GM12892 (cell line): ENCODE data around the gene RPL32.

ENCODE experiments used
- DNase-seq: peaks from one replicate; pipeline ENCODE4 v3.0.0; 2011; ENCODE audit not compliant: insufficient read length
- FAIRE-seq: peaks from 2 replicates; lab custom pipeline; 2011; peaks lifted over from hg19 to GRCh38; lab: Jason Lieb, UNC
- POLR2A ChIP-seq: IDR thresholded peaks from 2 replicates; pipeline ENCODE4 v1.6.1; 2011; ENCODE audit warnings: low read depth, low read length, control low read depth
- POLR2AphosphoS5 ChIP-seq: IDR thresholded peaks from 2 replicates; pipeline ENCODE4 v1.6.1; 2011; ENCODE audit warnings: low read depth, low read length, control low read depth
- TAF1 ChIP-seq: IDR thresholded peaks from 2 replicates; pipeline ENCODE4 v1.6.1; 2011; ENCODE audit warnings: low read depth, mild to moderate bottlenecking, control low read depth, low read length, borderline replicate concordance

RPL32 gene

DNA sequence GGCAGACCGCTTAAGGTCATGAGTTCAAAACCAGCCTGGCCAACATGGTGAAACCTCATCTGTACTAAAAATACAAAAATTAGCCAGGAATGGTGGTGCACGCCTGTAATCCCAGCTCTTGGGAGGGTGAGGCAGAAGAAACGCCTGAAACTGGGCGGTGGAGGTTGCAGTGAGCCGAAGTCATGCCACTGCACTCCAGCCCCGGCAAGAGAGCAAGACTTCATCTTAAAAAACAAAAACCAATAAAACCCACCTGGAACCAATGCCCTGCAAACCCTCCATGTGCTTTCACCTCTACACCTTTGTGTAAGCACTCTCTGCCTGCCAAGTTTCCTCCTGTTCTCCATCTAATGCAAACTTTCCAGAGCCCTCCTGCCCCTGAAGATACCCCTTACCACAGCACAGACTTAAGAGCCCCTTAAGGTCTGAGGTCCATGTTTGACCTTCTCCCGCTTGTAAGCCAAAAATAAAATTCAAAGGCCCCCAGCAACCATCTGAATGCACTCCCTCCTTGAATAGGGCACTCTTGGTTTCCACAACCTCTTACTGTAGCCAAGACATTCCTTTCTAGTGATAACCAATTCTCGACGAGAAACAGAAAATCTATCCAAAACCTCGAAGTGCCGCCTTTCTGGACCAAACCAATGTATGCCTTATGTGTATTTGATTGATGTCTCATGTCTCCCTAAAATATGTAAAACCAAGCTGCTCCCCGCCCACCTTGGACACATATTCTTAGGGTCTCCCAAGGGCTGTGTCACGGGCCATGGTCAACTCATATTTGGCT lies 3.0 kb downstream of the RPL32 start:
- TF ChIP-seq POLR2AphosphoS5, result peak; percentile 9; the same call in 1 of the 2 replicates
- no peak for TF ChIP-seq POLR2A
- FAIRE-seq (no peak), DNase-seq (no peak)

DNA sequence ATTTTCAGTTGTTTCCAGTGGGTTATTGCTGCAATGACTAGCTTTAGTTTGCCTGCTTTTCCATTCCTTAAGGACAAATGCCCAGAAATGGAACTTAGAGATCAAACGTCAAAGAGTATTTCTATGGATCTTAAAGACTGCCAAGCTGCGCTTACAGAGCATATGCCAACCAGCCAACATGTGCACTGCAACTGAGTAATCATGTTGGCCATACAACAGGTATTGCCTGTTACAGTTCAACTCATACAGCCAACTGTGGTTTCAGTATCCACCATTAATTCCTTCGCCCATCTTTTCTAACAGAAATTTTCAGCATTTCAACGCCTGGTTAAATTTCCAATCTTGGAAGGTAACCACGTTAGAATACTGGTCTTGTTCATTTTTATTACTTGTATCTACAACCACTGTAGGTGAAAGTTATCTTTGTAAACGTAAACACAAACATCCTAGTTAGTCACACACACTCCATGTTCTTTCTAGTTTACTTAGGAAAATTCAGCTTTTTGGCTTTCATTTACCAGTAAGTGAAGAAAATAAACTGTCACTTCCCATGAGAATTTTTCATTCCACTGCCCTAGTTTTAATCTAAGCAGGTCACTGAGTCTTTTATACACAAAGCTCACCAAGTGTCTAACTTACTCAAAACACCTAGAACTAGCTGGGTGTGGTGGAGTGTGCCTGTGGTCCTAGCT lies 3.9 kb downstream of the RPL32 start:
- TF ChIP-seq POLR2A (no peak), POLR2AphosphoS5 (no peak), TAF1 (no peak)
- FAIRE-seq, result no peak
- no peak for DNase-seq

- no peak for FAIRE-seq
- TF ChIP-seq TAF1 (no peak), POLR2A (peak; percentile 34; the same call in 1 of the 2 replicates), POLR2AphosphoS5 (no peak)
- no peak for DNase-seq
These were observed 6.2 kb downstream of the RPL32 start for GRCh38 chr3:12835052-12835665.

- no peak for FAIRE-seq
These were observed 7.9 kb downstream of the RPL32 start for GRCh38 chr3:12833222-12834161.

DNA sequence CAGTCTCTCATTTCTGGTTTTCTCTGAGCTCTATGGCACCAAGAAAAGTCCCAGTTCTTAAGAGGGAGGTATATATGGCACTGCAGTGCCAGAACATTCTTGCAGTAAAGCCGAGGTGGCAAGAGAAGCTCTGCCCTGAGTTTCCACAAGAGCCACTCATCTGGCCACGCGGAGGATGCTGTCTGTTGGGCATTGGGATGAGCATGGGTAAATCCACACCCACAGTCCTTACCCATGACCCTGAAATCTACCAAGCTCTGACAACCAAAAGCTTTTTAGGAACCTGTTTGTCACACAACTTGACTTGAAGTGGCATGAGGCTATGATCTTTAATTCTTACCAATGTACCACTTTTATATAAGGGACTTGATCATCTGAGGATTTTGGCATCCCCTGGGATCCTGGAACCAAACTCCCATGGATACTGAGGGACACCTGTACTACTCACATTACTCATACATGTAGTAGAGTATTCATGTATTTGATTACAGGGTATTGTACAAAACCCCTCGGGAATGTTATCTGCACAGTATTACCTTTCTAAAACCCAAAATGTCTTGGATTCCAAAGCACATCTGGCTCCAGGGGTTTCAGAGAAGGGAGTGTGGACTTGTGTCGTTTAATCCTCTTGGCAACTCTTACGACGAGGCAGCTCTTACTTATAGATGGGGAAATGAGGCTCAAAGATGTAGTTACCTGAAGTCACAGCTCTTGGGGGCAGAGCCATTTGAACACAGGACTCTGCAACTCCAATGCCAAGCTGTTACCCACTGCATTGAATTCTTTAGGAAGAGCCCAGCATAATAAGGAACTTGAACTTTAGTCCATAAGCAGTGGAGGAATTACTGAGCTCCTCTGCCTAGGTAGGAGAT lies 8.8 kb downstream of the RPL32 start:
- FAIRE-seq, result no peak
- TF ChIP-seq POLR2A (peak; percentile 63), TAF1 (no peak), POLR2AphosphoS5 (peak; percentile 81)
- DNase-seq, result no peak

More at GRCh38 chr3:12833222-12834161, 7.9 kb downstream of the RPL32 start:
- TF ChIP-seq TAF1, result no peak
- TF ChIP-seq POLR2A, result peak; percentile 67
- peak; percentile 80 for TF ChIP-seq POLR2AphosphoS5
- no peak for DNase-seq

DNA sequence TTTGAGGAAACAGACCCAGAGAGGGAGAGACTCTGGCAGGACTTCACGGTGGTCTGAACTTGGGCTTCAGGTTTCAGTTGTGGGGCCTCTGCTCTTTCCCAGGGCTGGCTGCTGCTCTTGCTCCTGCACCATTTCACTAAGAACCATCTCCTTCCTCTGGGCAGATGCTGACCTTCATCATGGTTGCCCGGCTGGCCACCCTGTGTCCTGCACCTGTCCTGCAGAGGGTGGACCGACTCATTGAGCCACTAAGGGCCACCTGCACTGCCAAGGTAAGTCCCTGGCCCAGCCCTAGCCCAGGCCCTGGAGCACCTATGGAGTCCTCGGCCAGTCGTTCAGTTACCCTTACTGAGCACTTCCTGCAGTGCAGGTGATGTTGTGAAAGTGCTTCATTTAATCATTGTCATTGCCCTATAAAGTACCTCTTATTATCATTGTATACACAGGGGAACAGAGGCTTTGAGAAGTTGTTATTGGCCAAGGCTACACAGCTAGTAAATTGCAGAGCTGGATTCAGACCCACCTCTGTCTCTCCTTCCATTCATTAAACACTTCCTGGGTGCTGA lies 10.0 kb downstream of the RPL32 start:
- DNase-seq (no peak), FAIRE-seq (no peak)
- TF ChIP-seq POLR2AphosphoS5, result no peak
- TF ChIP-seq POLR2A, result 0 out of 2 replicates have a peak, but pooled peaks have one; percentile 11
- TF ChIP-seq TAF1, result no peak

GRCh38 chr3:12830785-12831156 lies 10.6 kb downstream of the RPL32 start:
- no peak for DNase-seq
- TF ChIP-seq POLR2A, result no peak
- TF ChIP-seq TAF1, result no peak
- no peak for TF ChIP-seq POLR2AphosphoS5
- FAIRE-seq, result no peak

DNA sequence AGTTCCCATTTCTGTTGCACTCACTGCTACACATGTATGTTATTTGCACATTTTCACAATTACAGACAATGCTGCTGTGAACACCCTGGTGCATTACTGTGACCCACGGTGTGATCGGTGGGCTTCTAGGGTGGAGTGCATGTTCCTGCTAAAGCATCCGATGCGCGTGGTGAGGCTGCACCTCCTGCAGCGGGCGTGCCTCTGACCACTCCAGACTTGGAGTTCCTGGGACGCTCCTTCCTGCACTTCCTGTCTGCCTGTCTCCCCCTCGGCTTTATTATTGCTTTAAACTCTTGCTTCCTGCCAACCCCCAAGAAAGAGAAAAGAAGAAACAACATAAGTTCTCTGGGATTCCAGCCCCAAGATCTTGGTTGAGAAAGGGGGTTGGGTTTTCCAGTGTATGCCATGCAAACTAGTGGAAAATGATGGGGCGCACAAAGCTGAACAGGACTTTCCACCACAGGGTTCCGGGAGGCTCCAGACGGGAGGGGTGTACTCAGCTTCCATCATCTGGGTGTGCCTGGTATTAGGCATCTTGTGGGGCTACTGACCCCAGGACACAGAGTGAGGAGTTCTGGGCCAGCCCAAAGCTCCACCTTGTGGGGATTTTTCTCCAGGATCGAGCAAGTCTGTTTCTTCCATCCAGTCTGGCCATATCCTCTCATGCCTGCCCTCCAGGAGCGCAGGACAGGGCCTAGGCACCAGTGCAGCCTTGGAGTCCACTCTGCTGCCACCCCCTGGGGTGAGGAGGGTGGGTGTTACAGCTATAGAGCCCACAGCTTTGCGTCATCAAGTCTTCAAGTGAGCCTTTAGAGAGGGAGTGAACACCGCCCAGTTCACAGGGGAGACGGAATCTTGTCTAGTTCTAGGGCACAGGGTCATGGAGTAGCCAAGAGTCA lies 11.2 kb downstream of the RPL32 start:
- TF ChIP-seq POLR2A, result no peak
- no peak; the same call in 1 of the 2 replicates for TF ChIP-seq POLR2AphosphoS5
- no peak for TF ChIP-seq TAF1
- no peak for FAIRE-seq
- DNase-seq, result no peak

GRCh38 chr3:12829404-12829803 lies 12.0 kb downstream of the RPL32 start:
- FAIRE-seq, result no peak
- DNase-seq, result no peak
- TF ChIP-seq POLR2AphosphoS5 (no peak), POLR2A (no peak), TAF1 (no peak)

DNA sequence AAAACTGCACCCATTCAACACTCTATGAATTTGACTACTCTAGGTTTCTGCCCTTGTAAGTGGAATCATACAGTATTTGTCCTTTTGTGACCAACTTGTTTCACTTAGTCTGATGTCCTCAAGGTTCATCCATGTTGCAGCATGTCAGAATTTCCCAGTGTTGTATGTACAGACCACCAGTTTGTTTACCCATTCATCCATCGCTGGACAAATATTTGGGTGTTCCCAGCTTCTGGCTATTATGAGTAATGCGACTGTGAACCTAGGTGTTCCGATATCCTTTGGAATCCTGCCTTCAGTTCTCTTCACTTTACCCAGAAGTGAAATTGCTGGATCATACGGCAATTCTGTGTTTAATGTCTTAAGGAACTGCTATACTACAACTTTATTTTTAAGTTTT lies 12.6 kb downstream of the RPL32 start:
- FAIRE-seq, result no peak

More for the DNA sequence above, 12.6 kb downstream of the RPL32 start:
- TF ChIP-seq POLR2AphosphoS5 (no peak), TAF1 (no peak), POLR2A (no peak)
- DNase-seq, result no peak
